Stimulated activated CD4-positive, alpha-beta T cell treated with anti-CD3 and anti-CD28 coated beads, Interleukin-12 subunit alpha, Interleukin-12 subunit beta, amount 100 ng/mL, for 48 hours (primary cell): ENCODE results near the gene BEND7.
"Not testable (repeated sequence)": the region's sequence is repeated elsewhere in the genome, so short reads cannot be mapped to it uniquely, and the experiment has no call there.

ENCODE experiments used
- DNase-seq, 3 donors: peaks; one replicate each; pipeline ENCODE4 v3.0.0-alpha.2; 2020; ENCODE audit warnings: low read depth in 2 of 3, low spot score in 1 of 3

The BEND7 gene

GRCh38 chr10:13421382-13421917, 107.4 kb downstream of the BEND7 start:
- no peak for DNase-seq

- DNase-seq, result no peak
Observed at GRCh38 chr10:13420532-13421307, 108.1 kb downstream of the BEND7 start.

GRCh38 chr10:13417459-13418126, 111.2 kb downstream of the BEND7 start:
- DNase-seq, result no peak

GRCh38 chr10:13416760-13417159, 112.1 kb downstream of the BEND7 start:
- DNase-seq, result no peak

- DNase-seq, result no peak
Observed at GRCh38 chr10:13414855-13415254, 114.0 kb downstream of the BEND7 start.

GRCh38 chr10:13414137-13414536, 114.7 kb downstream of the BEND7 start:
- no peak for DNase-seq

GRCh38 chr10:13412894-13413293, 115.9 kb downstream of the BEND7 start:
- no peak for DNase-seq

- no peak for DNase-seq
Observed at GRCh38 chr10:13404791-13405190, 124.0 kb downstream of the BEND7 start.

- DNase-seq, result no peak
Observed at GRCh38 chr10:13404305-13404759, 124.5 kb downstream of the BEND7 start.

- DNase-seq, result not testable (repeated sequence)
Observed at GRCh38 chr10:13403426-13403825, 125.4 kb downstream of the BEND7 start.

- DNase-seq, result no peak
Observed at GRCh38 chr10:13402021-13402420, 126.8 kb downstream of the BEND7 start.

GRCh38 chr10:13401142-13401541, 127.7 kb downstream of the BEND7 start:
- DNase-seq, result no peak

GRCh38 chr10:13400196-13400965, 128.4 kb downstream of the BEND7 start:
- no peak for DNase-seq

GRCh38 chr10:13399752-13400151, 129.1 kb downstream of the BEND7 start:
- no peak for DNase-seq

- no peak for DNase-seq
Observed at GRCh38 chr10:13399236-13399635, 129.6 kb downstream of the BEND7 start.

GRCh38 chr10:13397052-13397451, 131.8 kb downstream of the BEND7 start:
- DNase-seq, result no peak

GRCh38 chr10:13396369-13396768, 132.4 kb downstream of the BEND7 start:
- DNase-seq, result no peak

- no peak for DNase-seq
Observed at GRCh38 chr10:13395540-13395939, 133.3 kb downstream of the BEND7 start.

- DNase-seq, result no peak
Observed at GRCh38 chr10:13393640-13394039, 135.2 kb downstream of the BEND7 start.

GRCh38 chr10:13392701-13393100, 136.1 kb downstream of the BEND7 start:
- DNase-seq, result no peak
